Jurkat, Clone E6-1 (cell line): ENCODE results near the gene ATP1B4. TPM values are rescaled to one million over a fixed set of nuclear protein-coding genes. Genes with fewer than 3 reads are reported as not detected.

Experiments
- DNase-seq: peaks from one replicate; pipeline ENCODE4 v3.0.0-alpha.2; 2011; ENCODE audit warnings: low read depth, low spot score
- H3K4me3 ChIP-seq: 2 replicates; pipeline ENCODE4 v1.5.1; 2011; ENCODE audit warnings: mild to moderate bottlenecking, low read length, control low read depth, moderate library complexity
- polyA plus RNA-seq: library from polyadenylated mRNA; unstranded; fragments of >200 nt; gene quantifications from one replicate; pipeline ENCODE4 v1.2.1, GENCODE V29; 2012; ENCODE audit warnings: missing spikeins; ENCODE audit not compliant: insufficient read length, insufficient read depth

ATP1B4 gene
- not detected for polyA plus RNA-seq

- DNase-seq: no peak
- no peak within 1 kb of the TSS for H3K4me3 ChIP-seq
Measured at GRCh38 chrX:120361764-120362305, at the start of gene ATP1B4. TSS of gene ATP1B4 (plus strand) at chrX:120362089. CDS start at chrX:120362169, 80 bp downstream.

- no peak for DNase-seq
Measured at GRCh38 chrX:120315776-120316175, 46.1 kb upstream of the ATP1B4 start.

GRCh38 chrX:120316587-120317283 lies 45.2 kb upstream of the ATP1B4 start:
- H3K4me3 ChIP-seq: no peak overlapping the region
- DNase-seq: no peak

More at GRCh38 chrX:120315776-120316175, 46.1 kb upstream of the ATP1B4 start:
- H3K4me3 ChIP-seq: no peak overlapping the region

GRCh38 chrX:120318411-120318810 lies 43.5 kb upstream of the ATP1B4 start:
- no peak for DNase-seq

GRCh38 chrX:120321520-120322281 lies 40.2 kb upstream of the ATP1B4 start:
- no peak overlapping the region for H3K4me3 ChIP-seq
- no peak for DNase-seq

More at GRCh38 chrX:120318411-120318810, 43.5 kb upstream of the ATP1B4 start:
- H3K4me3 ChIP-seq: no peak overlapping the region

GRCh38 chrX:120331116-120331515 lies 30.8 kb upstream of the ATP1B4 start:
- H3K4me3 ChIP-seq: no peak overlapping the region

GRCh38 chrX:120332394-120332793 lies 29.5 kb upstream of the ATP1B4 start:
- no peak for DNase-seq
- H3K4me3 ChIP-seq: no peak overlapping the region

More at GRCh38 chrX:120331116-120331515, 30.8 kb upstream of the ATP1B4 start:
- DNase-seq: no peak

GRCh38 chrX:120334151-120334550 lies 27.7 kb upstream of the ATP1B4 start:
- peak; percentile 23 for DNase-seq
- H3K4me3 ChIP-seq: no peak overlapping the region

GRCh38 chrX:120334603-120335002 lies 27.3 kb upstream of the ATP1B4 start:
- peak; percentile 30 for DNase-seq
- no peak overlapping the region for H3K4me3 ChIP-seq

GRCh38 chrX:120335289-120335688 lies 26.6 kb upstream of the ATP1B4 start:
- no peak overlapping the region for H3K4me3 ChIP-seq
- no peak for DNase-seq

GRCh38 chrX:120336899-120337298 lies 25.0 kb upstream of the ATP1B4 start:
- DNase-seq: no peak
- H3K4me3 ChIP-seq: no peak overlapping the region

- H3K4me3 ChIP-seq: peak overlapping the region; percentile 15; the same call in 1 of the 2 replicates
- DNase-seq: peak; percentile 83
Measured at GRCh38 chrX:120344566-120344965, 17.3 kb upstream of the ATP1B4 start.

- DNase-seq: no peak
- no peak overlapping the region for H3K4me3 ChIP-seq
Measured at GRCh38 chrX:120350450-120351138, 11.3 kb upstream of the ATP1B4 start.

- DNase-seq: no peak
- H3K4me3 ChIP-seq: no peak overlapping the region
Measured at GRCh38 chrX:120356084-120356483, 5.8 kb upstream of the ATP1B4 start.

- DNase-seq: no peak
- H3K4me3 ChIP-seq: no peak overlapping the region
Measured at GRCh38 chrX:120357186-120357585, 4.7 kb upstream of the ATP1B4 start.

- H3K4me3 ChIP-seq: no peak overlapping the region
- DNase-seq: no peak
Measured at GRCh38 chrX:120358737-120359456, 3.0 kb upstream of the ATP1B4 start.

GRCh38 chrX:120365320-120365719 lies 3.4 kb downstream of the ATP1B4 start:
- DNase-seq: peak; percentile 34

GRCh38 chrX:120365968-120366367 lies 4.1 kb downstream of the ATP1B4 start:
- H3K4me3 ChIP-seq: no peak overlapping the region
- no peak for DNase-seq

More at GRCh38 chrX:120365320-120365719, 3.4 kb downstream of the ATP1B4 start:
- H3K4me3 ChIP-seq: no peak overlapping the region

- H3K4me3 ChIP-seq: no peak overlapping the region
- no peak for DNase-seq
Measured at GRCh38 chrX:120366794-120367193, 4.9 kb downstream of the ATP1B4 start.
